AG10803 (cell line): ENCODE results near the gene OR2AG2.

ENCODE experiments used
- DNase-seq: peaks from one replicate; pipeline ENCODE4 v3.0.0; 2010; ENCODE audit warnings: low read depth
- H3K4me3 ChIP-seq: 2 replicates; pipeline ENCODE4 v1.5.1; 2011; ENCODE audit warnings: mild to moderate bottlenecking, low read length, control low read depth
- TF ChIP-seq, protein P1 (sequence below): conservative IDR thresholded peaks from 2 replicates; pipeline ENCODE4 v1.5.1; 2011; ENCODE audit warnings: mild to moderate bottlenecking, low read length, control low read depth, inconsistent platforms

Gene OR2AG2

DNA sequence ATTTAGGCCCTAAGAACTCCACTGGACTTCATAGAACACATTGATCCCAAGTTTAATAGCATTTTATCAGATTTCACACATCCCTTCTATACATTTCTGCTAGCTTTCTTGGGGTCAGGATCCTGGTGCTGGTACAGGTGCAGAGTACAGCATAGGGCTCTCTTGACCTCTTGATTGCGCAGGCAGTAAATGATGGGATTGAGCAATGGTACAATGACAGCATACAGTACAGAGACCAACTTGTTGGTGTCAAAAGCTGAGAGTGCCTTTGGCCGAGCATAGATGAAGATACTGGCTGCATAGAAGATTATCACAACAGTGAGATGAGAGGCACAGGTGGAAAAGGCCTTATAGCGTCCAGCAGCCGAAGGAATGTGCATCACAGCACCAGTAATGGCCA lies 22.9 kb upstream of the OR2AG2 start:
- TF ChIP-seq, protein P1, sequence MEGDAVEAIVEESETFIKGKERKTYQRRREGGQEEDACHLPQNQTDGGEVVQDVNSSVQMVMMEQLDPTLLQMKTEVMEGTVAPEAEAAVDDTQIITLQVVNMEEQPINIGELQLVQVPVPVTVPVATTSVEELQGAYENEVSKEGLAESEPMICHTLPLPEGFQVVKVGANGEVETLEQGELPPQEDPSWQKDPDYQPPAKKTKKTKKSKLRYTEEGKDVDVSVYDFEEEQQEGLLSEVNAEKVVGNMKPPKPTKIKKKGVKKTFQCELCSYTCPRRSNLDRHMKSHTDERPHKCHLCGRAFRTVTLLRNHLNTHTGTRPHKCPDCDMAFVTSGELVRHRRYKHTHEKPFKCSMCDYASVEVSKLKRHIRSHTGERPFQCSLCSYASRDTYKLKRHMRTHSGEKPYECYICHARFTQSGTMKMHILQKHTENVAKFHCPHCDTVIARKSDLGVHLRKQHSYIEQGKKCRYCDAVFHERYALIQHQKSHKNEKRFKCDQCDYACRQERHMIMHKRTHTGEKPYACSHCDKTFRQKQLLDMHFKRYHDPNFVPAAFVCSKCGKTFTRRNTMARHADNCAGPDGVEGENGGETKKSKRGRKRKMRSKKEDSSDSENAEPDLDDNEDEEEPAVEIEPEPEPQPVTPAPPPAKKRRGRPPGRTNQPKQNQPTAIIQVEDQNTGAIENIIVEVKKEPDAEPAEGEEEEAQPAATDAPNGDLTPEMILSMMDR: no peak
- H3K4me3 ChIP-seq: no peak overlapping the region
- no peak for DNase-seq

GRCh38 chr11:6790546-6790945 lies 18.8 kb upstream of the OR2AG2 start:
- TF ChIP-seq, protein P1: no peak
- H3K4me3 ChIP-seq: no peak overlapping the region

DNA sequence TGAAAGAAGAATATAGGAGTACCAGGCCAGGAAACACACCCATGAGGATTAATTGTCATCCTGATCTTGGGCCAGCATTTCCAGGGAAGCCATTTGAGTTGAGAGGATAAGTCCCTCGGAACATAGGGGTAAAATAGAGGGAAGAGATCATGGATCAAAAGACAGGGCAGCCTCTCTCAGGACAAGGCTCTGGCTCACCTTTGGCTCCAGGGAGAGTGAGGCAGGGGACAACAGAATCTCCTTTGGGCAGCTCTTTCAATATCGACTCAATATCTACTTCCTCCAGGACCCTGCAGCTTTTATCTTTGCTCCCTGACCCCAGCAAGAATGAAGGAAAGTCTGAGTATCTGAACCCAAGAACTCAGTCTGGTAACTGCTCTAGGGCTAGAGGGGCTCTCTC lies 10.9 kb upstream of the OR2AG2 start, which contains the start of gene OR2AG1:
TSS of gene OR2AG1 (plus strand) at position 301 of the 400 bp plus-strand sequence. CDS start 2,018 bp downstream, outside the sequence.
- no peak within 1 kb of the TSS for H3K4me3 ChIP-seq
- no peak for DNase-seq
- TF ChIP-seq, protein P1: no peak

More at GRCh38 chr11:6790546-6790945, 18.8 kb upstream of the OR2AG2 start:
- DNase-seq: no peak

DNA sequence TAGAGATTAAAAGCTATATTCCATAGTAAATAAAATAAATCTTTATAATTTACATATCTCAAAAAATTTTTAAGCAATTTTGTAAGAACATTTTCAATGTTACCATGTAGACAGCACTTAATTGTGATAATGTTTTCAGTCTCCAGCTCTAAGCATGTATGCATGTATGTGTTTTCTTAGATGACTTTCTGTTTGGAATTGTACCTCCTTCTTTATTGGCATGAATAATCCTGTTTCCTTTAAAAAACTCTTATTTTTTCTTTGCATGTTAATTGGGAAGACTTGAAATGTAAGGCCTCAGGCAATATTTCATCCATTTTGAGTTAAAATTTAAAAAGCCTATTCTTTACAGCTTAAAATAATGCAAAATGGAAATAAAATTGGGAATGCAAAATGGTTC lies 9.1 kb upstream of the OR2AG2 start:
- TF ChIP-seq, protein P1: no peak
- no peak overlapping the region for H3K4me3 ChIP-seq
- DNase-seq: no peak

- no peak overlapping the region for H3K4me3 ChIP-seq
- TF ChIP-seq, protein P1: no peak
- DNase-seq: no peak
Measured at GRCh38 chr11:6778518-6778917, 6.7 kb upstream of the OR2AG2 start.

- peak; percentile 54 for DNase-seq
- TF ChIP-seq, protein P1: peak; percentile 78
- no peak overlapping the region for H3K4me3 ChIP-seq
Measured at GRCh38 chr11:6757373-6757967, 14.3 kb downstream of the OR2AG2 start.

DNA sequence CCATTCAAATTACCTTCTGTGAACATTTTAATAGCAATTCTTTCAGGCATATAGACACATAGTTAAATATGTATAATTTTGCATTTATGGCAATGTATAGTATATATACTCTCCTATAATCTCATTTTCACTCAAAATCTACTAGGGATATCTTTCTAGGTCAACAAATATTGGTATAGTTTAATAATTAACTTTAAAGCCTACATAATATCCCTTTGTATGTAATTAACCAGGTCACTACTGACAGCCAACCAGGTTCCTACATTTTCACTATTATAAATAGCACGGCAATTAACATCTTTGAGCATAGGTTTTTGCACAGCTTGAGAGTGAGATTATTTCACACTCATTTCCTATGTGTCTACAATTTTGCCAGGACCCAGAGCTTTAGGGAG lies 15.8 kb downstream of the OR2AG2 start:
- H3K4me3 ChIP-seq: no peak overlapping the region
- TF ChIP-seq, protein P1: no peak
- no peak for DNase-seq
